H54 (cell line): Measurements from ENCODE around the gene ACAP3.

Source experiments
- DNase-seq: peaks from one replicate; pipeline ENCODE4 v3.0.0; 2011; ENCODE audit warnings: low spot score, mixed read lengths; ENCODE audit not compliant: insufficient read length
- FAIRE-seq: peaks from 3 replicates; lab custom pipeline; 2011; peaks lifted over from hg19 to GRCh38; lab: Jason Lieb, UNC
- POLR2A ChIP-seq: IDR thresholded peaks from 2 replicates; pipeline ENCODE4 v1.6.1; 2011; ENCODE audit warnings: low read depth, mild to moderate bottlenecking, low read length

ACAP3 gene

DNA sequence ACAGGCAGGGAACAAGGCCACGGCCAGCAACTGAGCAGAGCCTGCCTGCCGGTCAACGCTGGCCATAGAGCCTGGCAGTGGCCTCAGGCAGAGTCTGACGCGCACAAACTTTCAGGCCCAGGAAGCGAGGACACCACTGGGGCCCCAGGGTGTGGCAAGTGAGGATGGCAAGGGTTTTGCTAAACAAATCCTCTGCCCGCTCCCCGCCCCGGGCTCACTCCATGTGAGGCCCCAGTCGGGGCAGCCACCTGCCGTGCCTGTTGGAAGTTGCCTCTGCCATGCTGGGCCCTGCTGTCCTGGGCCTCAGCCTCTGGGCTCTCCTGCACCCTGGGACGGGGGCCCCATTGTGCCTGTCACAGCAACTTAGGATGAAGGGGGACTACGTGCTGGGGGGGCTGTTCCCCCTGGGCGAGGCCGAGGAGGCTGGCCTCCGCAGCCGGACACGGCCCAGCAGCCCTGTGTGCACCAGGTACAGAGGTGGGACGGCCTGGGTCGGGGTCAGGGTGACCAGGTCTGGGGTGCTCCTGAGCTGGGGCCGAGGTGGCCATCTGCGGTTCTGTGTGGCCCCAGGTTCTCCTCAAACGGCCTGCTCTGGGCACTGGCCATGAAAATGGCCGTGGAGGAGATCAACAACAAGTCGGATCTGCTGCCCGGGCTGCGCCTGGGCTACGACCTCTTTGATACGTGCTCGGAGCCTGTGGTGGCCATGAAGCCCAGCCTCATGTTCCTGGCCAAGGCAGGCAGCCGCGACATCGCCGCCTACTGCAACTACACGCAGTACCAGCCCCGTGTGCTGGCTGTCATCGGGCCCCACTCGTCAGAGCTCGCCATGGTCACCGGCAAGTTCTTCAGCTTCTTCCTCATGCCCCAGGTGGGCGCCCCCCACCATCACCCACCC is 23.6 kb upstream of the ACAP3 start, which contains the start of gene TAS1R3:
Gene TAS1R3, plus strand, starts transcription at position 213 of the 898 bp plus-strand sequence. Its CDS starts 66 bp downstream, at position 279.
- no peak for DNase-seq
- TF ChIP-seq POLR2A: no peak
- FAIRE-seq: no peak

GRCh38 chr1:1330366-1331067 is 22.8 kb upstream of the ACAP3 start:
- FAIRE-seq: no peak
- no peak for TF ChIP-seq POLR2A

DNA sequence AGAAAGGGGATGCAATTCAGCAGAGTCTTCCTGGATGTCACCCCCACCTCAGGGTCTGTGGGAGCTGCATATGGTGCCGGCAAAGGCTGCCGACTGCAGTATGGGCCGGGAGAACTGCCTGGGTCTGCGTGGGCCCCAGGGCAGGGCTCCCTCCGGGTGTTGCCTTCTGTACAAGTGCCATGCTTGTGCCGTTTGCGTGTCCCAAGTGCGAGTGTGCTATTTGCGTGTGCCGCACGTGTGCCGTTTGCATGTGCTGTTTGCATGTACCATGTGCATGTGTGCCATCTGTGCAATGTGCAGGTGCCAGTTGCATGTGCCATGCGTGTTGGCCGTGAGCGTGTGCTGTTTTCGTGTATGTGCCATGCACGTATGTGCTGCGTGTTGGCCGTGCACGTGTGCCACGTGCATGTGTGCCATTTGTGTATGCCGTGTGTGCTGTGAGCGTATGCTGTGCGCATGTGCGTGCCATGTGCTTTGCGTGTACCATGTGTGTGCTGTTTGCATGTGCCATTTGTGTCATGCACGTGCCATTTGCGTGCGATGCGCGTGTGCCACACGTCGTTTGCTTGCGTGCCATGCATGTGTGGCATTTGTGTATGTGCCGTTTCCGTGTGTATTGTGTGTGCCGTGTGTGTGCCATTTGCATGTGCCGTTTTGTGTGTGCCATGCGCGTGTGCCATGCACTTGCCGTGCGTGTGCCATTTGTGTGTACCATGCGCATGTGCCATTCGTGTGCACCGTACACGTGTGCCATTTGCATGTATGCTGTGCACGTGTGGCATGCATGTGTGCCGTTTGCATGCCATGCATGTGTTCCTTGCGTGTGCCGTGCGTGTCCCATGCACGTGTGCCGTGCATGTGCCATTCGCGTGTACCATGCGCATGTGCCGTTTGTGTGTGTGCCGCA is 21.8 kb upstream of the ACAP3 start:
- TF ChIP-seq POLR2A: no peak
- DNase-seq (no peak), FAIRE-seq (no peak)

More at GRCh38 chr1:1330366-1331067, 22.8 kb upstream of the ACAP3 start:
- no peak for DNase-seq

DNA sequence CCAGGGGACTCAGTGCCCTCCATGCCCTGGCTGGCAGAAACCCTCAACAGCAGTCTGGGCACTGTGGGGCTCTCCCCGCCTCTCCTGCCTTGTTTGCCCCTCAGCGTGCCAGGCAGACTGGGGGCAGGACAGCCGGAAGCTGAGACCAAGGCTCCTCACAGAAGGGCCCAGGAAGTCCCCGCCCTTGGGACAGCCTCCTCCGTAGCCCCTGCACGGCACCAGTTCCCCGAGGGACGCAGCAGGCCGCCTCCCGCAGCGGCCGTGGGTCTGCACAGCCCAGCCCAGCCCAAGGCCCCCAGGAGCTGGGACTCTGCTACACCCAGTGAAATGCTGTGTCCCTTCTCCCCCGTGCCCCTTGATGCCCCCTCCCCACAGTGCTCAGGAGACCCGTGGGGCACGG is 20.5 kb upstream of the ACAP3 start:
- DNase-seq (no peak), FAIRE-seq (no peak)
- TF ChIP-seq POLR2A: no peak

GRCh38 chr1:1327291-1327690 is 19.6 kb upstream of the ACAP3 start:
- FAIRE-seq (no peak), DNase-seq (no peak)
- no peak for TF ChIP-seq POLR2A

DNA sequence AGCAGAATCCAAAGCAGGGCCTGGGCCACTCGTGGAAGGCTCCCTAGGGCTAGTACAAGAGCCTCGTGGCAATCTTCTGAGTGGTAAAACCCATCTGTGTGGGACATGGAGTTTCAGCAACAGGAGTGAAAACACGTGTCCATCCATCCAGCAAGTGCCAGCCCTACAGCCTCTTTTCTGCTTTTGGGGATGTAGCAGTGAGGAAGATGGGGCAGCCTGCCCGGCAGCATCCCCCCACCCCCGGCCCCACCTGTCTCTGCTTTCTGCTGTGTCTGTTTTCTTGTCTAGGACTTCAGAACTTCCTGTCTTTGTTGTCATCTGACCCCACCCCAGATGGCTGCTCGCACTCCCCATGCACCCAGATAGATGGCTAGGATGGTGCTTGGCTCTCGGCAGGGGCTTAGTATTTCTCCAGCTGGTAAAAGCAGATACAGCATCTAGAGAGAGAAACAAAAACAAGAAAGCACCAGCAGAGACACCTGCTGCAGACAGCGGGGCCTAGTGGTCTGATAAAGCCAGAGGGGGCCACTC is 18.4 kb upstream of the ACAP3 start:
- no peak for DNase-seq
- no peak for TF ChIP-seq POLR2A
- FAIRE-seq: no peak

GRCh38 chr1:1325288-1326074 is 17.8 kb upstream of the ACAP3 start:
- DNase-seq: no peak
- FAIRE-seq: no peak

DNA sequence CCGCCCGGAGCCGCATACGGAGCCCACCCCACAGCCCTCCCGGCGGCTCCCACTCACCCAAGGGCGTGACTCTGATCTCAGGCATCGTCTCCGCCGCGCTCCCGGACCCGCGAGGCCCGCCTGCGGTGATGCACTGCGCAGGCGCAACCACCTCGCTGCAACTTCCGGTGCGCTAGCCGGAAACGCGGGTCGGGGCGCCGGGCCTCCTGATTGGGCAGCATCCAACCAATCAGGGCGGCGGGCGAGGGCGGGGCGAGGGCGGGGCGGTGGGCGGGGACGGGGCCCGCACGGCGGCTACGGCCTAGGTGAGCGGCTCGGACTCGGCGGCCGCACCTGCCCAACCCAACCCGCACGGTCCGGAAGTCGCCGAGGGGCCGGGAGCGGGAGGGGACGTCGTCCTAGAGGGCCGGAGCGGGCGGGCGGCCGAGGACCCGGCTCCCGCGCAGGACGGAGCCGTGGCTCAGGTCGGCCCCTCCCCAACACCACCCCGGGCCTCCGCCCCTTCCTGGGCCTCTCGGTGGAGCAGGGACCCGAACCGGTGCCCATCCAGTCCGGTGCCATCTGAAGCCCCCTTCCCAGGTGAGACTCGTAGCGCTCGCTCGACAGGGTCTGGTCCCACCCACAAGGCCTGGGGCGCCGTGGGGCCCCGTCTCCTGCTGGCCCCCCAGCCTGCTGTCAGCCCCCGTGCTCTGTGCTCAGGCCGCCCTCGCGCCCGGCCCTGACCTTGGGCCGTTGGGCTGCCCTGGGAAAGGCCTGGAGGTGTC is 17.0 kb upstream of the ACAP3 start, which contains the start of the genes CPTP and INTS11:
Gene CPTP, plus strand, starts transcription at position 279 of the 764 bp plus-strand sequence. CDS start 2,109 bp downstream, outside the sequence.
Gene INTS11, minus strand, starts transcription at position 137 of the 764 bp plus-strand sequence. Its CDS starts 52 bp downstream, at position 85.
- TF ChIP-seq POLR2A: peak; percentile 63; the same call in 1 of the 2 replicates
- DNase-seq (peak; percentile 84), FAIRE-seq (no peak)

More at GRCh38 chr1:1325288-1326074, 17.8 kb upstream of the ACAP3 start:
- no peak for TF ChIP-seq POLR2A

- DNase-seq (no peak), FAIRE-seq (no peak)
These were observed 16.4 kb upstream of the ACAP3 start for GRCh38 chr1:1324084-1324523.

GRCh38 chr1:1322952-1323351 is 15.2 kb upstream of the ACAP3 start:
- FAIRE-seq: no peak
- TF ChIP-seq POLR2A: no peak
- no peak for DNase-seq

More at GRCh38 chr1:1324084-1324523, 16.4 kb upstream of the ACAP3 start:
- TF ChIP-seq POLR2A: no peak

- DNase-seq (no peak), FAIRE-seq (no peak)
- TF ChIP-seq POLR2A: no peak
These were observed 14.7 kb upstream of the ACAP3 start for GRCh38 chr1:1322418-1322817.
